Measurements from ENCODE around the gene GPSM3.

DNA sequence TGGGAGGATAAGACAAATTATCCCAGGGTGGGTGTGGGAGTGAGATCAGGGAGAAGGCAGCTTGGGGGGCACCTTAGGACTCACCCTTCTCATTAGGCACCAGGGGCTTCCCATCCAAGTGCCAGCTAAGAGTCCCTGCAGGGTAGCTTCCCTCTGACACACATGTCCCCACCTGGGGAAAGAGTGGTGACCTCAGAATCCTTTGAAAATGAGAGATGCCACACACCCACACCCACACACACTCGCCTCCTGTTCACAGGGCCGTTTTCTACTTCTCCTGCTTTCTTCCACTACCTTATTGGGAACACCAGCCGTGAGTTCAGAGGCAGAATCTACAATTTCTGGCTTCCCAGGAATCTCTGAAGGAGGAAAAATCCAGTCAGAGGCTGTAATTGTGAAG is 9.4 kb downstream of the GPSM3 start:
- no peak for TF ChIP-seq CTCF (IDR thresholded peaks at IDR 0.05; ENCODE audit: extremely low read depth in 1 of 2, insufficient read depth in 1 of 2, low read depth in 1 of 2, low read length in 2 of 2)
- TF ChIP-seq POLR2A (IDR thresholded peaks at IDR 0.05; ENCODE audit: low read depth, low read length), result no peak
- no peak for TF ChIP-seq EZH2 (IDR thresholded peaks at IDR 0.05; ENCODE audit: borderline replicate concordance, low read depth, low read length, severe bottlenecking)
- TF ChIP-seq POLR2AphosphoS5 (IDR thresholded peaks at IDR 0.05; ENCODE audit: insufficient read depth, low read depth, low read length), result no peak
- TF ChIP-seq, protein P1, sequence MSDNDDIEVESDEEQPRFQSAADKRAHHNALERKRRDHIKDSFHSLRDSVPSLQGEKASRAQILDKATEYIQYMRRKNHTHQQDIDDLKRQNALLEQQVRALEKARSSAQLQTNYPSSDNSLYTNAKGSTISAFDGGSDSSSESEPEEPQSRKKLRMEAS (IDR thresholded peaks at IDR 0.05; ENCODE audit: insufficient read depth, insufficient read length), result no peak
- TF ChIP-seq JUN (IDR thresholded peaks at IDR 0.05; ENCODE audit: borderline replicate concordance, insufficient read depth, insufficient read length, low read depth), result no peak
